MM.1S (cell line): Measurements from ENCODE around the gene GBF1.

Source experiments
- CTCF ChIP-seq: fragments of 300-600 bp; sonication (generic); IDR thresholded peaks from 2 replicates; pipeline ENCODE4 v1.5.1; 2016; ENCODE audit warnings: antibody characterized with exemption, low read length, mixed read lengths
- EZH2 ChIP-seq: fragments of 300-600 bp; sonication (generic); optimal IDR thresholded peaks from 2 replicates; pipeline ENCODE3; 2017; ENCODE audit warnings: low read depth, mild to moderate bottlenecking, antibody characterized with exemption, low read length, mixed read lengths

GRCh38 chr10:102230861-102231356 is 14.4 kb upstream of the GBF1 start:
- TF ChIP-seq EZH2 (no peak), CTCF (peak; percentile 25; the same call in 1 of the 2 replicates)
